Aorta (tissue), 5 donors: ENCODE data around the gene STRN4. TPM values are rescaled to one million over a fixed set of nuclear protein-coding genes. Genes with fewer than 3 reads are reported as not detected.
"Not testable (repeated sequence)": the region's sequence is repeated elsewhere in the genome, so short reads cannot be mapped to it uniquely, and the experiment has no call there.

Source experiments
- ATAC-seq: fragments of 200-7000 bp; cut with Tn5 transposase; one replicate; pipeline ENCODE4 v1.9.1; 2022; ENCODE audit warnings: moderate library complexity; ENCODE audit not compliant: low FRiP score
- DNase-seq, 2 donors: peaks; one replicate each; pipeline ENCODE4 v3.0.0-alpha.2; 2020
- H3K27ac ChIP-seq, 2 donors: one replicate each; pipeline ENCODE4 v1.5.1; 2013; ENCODE audit warnings: low read length in 2 of 2, mild to moderate bottlenecking in 2 of 2, moderate library complexity in 2 of 2, control low read depth in 1 of 2, inconsistent platforms in 1 of 2, low read depth in 1 of 2
- H3K27me3 ChIP-seq, 2 donors: one replicate each; pipeline ENCODE4 v1.6.1; 2013; ENCODE audit warnings: control low read depth in 1 of 2, low read length in 1 of 2, mild to moderate bottlenecking in 1 of 2, moderate library complexity in 1 of 2; ENCODE audit not compliant: insufficient read depth in 2 of 2, control insufficient read depth in 1 of 2
- H3K36me3 ChIP-seq, 2 donors: one replicate each; pipeline ENCODE4 v1.6.1; 2013; ENCODE audit warnings: control low read depth in 1 of 2, low read length in 1 of 2, mild to moderate bottlenecking in 1 of 2; ENCODE audit not compliant: insufficient read depth in 2 of 2, control insufficient read depth in 1 of 2
- H3K4me1 ChIP-seq, 2 donors: one replicate each; pipeline ENCODE4 v1.6.1; 2013; ENCODE audit warnings: low read length in 2 of 2, control low read depth in 1 of 2, mild to moderate bottlenecking in 1 of 2, moderate library complexity in 1 of 2; ENCODE audit not compliant: insufficient read depth in 2 of 2, control insufficient read depth in 1 of 2
- H3K4me3 ChIP-seq, 2 donors: one replicate each; pipeline ENCODE4 v1.5.1; 2013; ENCODE audit warnings: low read length in 2 of 2, control low read depth in 1 of 2, mild to moderate bottlenecking in 1 of 2
- H3K9me3 ChIP-seq: one replicate; pipeline ENCODE4 v1.6.1; 2013; ENCODE audit warnings: mild to moderate bottlenecking, low read length; ENCODE audit not compliant: control insufficient read depth
- WGBS, 2 donors: extraction: QIAGEN DNeasy Blood & Tissue Kit; methylation state at CpG; one replicate each; pipeline ENCODE4 v1.1.7; 2013; 5-methylcytosine and 5-hydroxymethylcytosine counted together
- intact Hi-C, 2 donors: fragments of 100-400 bp; cut with DNase I; formaldehyde crosslinking; loops; one replicate each; pipeline versions ENCODE4 v1.14.2 to v1.15.0; 2022
- polyA plus RNA-seq, 2 donors: library from polyadenylated mRNA; stranded (reverse); fragments of 200-250 nt; gene quantifications; one replicate each; pipeline ENCODE4 v1.2.3, GENCODE V29; 2013
- total RNA-seq, 2 donors: library from RNA; stranded (reverse); fragmentation: NEBNext Ultra II Directional; extraction: Animal tissue kit (Norgen Biotek cat#: 25700); gene quantifications; one replicate each; pipeline ENCODE4 v1.2.1, GENCODE V29; 2021
- donor health status: healthy with polysubstance abuse.
- donor health status: Bipolar disorder and iron deficiency.
- donor health status: DM: no; HTN: no; CAD: no.
- donor health status: DM: no; HTN: no; CAD: no.
- donor health status: DM: yes; HTN: yes; CAD: no.

The STRN4 gene
- total and polyA plus RNA-seq, 4 donors, result 26.8 to 69.8 (median 54.5) TPM

GRCh38 chr19:46716672-46717033 is 29.6 kb downstream of the STRN4 start:
- ATAC-seq (no peak), DNase-seq (no peak)
- Histone ChIP-seq H3K27ac (no peak overlapping the region), H3K36me3 (no peaks in the 10 kb centered on the region), H3K27me3 (no peaks in the 10 kb centered on the region), H3K4me3 (peak overlapping the region; percentile 83 to 89), H3K4me1 (peaks cover 0 to 3% of the 10 kb centered on the region in 2 donors), H3K9me3 (no peaks in the 10 kb centered on the region)
- intact Hi-C loops, result no loop called here
- WGBS, 2 donors, result 0 to 1% methylated on average over 20 of the region's 20 CpGs

GRCh38 chr19:46715975-46716671 is 30.1 kb downstream of the STRN4 start:
- ATAC-seq, result no peak
- Histone ChIP-seq H3K4me1 (peaks cover 0 to 3% of the 10 kb centered on the region in 2 donors), H3K27me3 (no peaks in the 10 kb centered on the region), H3K4me3 (peak overlapping the region; percentile 83 to 89), H3K27ac (no peak overlapping the region), H3K9me3 (no peaks in the 10 kb centered on the region), H3K36me3 (no peaks in the 10 kb centered on the region)
- 1% methylated on average over 35 to 42 of the region's 42 CpGs for WGBS, 2 donors
- intact Hi-C loops, result no loop called here
- DNase-seq, result peak; percentile 69 to 80

- Histone ChIP-seq H3K36me3 (no peaks in the 10 kb centered on the region), H3K9me3 (no peaks in the 10 kb centered on the region), H3K27ac (no peak overlapping the region), H3K27me3 (no peaks in the 10 kb centered on the region), H3K4me1 (peaks cover 0 to 3% of the 10 kb centered on the region in 2 donors), H3K4me3 (peak overlapping the region in 1 of 2 donors; percentile 83)
- no peak for DNase-seq
- intact Hi-C loops, result no loop called here
- no peak for ATAC-seq
- WGBS, 2 donors, result 27 to 33% methylated on average over 8 of the region's 8 CpGs
Observed at GRCh38 chr19:46715620-46715974, 30.7 kb downstream of the STRN4 start.

- H3K9me3 ChIP-seq, result no peaks in the 10 kb centered on the region
- WGBS, 2 donors, result 4 to 6% methylated on average over 11 to 12 of the region's 12 CpGs
- ATAC-seq (peak; percentile 0), DNase-seq (peak in 1 of 2 donors; percentile 40)
- peak overlapping the region in 1 of 2 donors; percentile 0 for H3K27ac ChIP-seq
- intact Hi-C loops, result no loop called here
- peak overlapping the region; percentile 49 to 88 for H3K4me3 ChIP-seq
- peaks cover 0 to 3% of the 10 kb centered on the region in 2 donors for H3K4me1 ChIP-seq
- no peaks in the 10 kb centered on the region for H3K27me3 ChIP-seq
- H3K36me3 ChIP-seq, result no peaks in the 10 kb centered on the region
Observed at GRCh38 chr19:46714444-46715106, 31.7 kb downstream of the STRN4 start.

GRCh38 chr19:46713781-46714443 is 32.3 kb downstream of the STRN4 start:
- Histone ChIP-seq H3K9me3 (no peaks in the 10 kb centered on the region), H3K4me3 (peak overlapping the region; percentile 49 to 88), H3K4me1 (peaks cover 0 to 3% of the 10 kb centered on the region in 2 donors), H3K27ac (peak overlapping the region in 1 of 2 donors; percentile 4), H3K27me3 (no peaks in the 10 kb centered on the region), H3K36me3 (no peaks in the 10 kb centered on the region)
- intact Hi-C loops, result no loop called here
- WGBS, 2 donors, result 1% methylated on average over 31 to 39 of the region's 39 CpGs
- peak; percentile 91 to 94 for DNase-seq
- ATAC-seq, result peak; percentile 80

- H3K36me3 ChIP-seq, intact Hi-C loops, H3K9me3 ChIP-seq, ATAC-seq, DNase-seq, H3K27me3 ChIP-seq, H3K27ac ChIP-seq, H3K4me1 ChIP-seq, H3K4me3 ChIP-seq: not testable (repeated sequence)
- 76 to 77% methylated on average over 6 of the region's 6 CpGs for WGBS, 2 donors
Observed at GRCh38 chr19:46712768-46713338, 33.4 kb downstream of the STRN4 start.

GRCh38 chr19:46710687-46711086 is 35.6 kb downstream of the STRN4 start:
- intact Hi-C loops, result no loop called here
- no peak overlapping the region for H3K4me3 ChIP-seq
- no peak for ATAC-seq
- no peak overlapping the region for H3K27ac ChIP-seq
- 83 to 86% methylated on average over 24 to 25 of the region's 25 CpGs for WGBS, 2 donors
- no peaks in the 10 kb centered on the region for H3K27me3 ChIP-seq
- H3K36me3 ChIP-seq, result peaks cover 0 to 2% of the 10 kb centered on the region in 2 donors
- no peaks in the 10 kb centered on the region for H3K9me3 ChIP-seq
- peaks cover 0 to 3% of the 10 kb centered on the region in 2 donors for H3K4me1 ChIP-seq
- no peak for DNase-seq

GRCh38 chr19:46704379-46705076 is 41.7 kb downstream of the STRN4 start:
- H3K4me3 ChIP-seq, result no peak overlapping the region
- peak; percentile 81 to 95 for DNase-seq
- no peaks in the 10 kb centered on the region for H3K9me3 ChIP-seq
- peaks cover 2 to 5% of the 10 kb centered on the region in 2 donors for H3K36me3 ChIP-seq
- WGBS, 2 donors, result 46 to 48% methylated on average over 20 to 21 of the region's 21 CpGs
- H3K4me1 ChIP-seq, result no peaks in the 10 kb centered on the region
- peak; percentile 83 for ATAC-seq
- no peak overlapping the region for H3K27ac ChIP-seq
- no peaks in the 10 kb centered on the region for H3K27me3 ChIP-seq
- intact Hi-C loops, result loop anchor here in 1 of 2 donors (2.0 kb wide), 1 partner anchor 24 kb away; no protein-coding TSS in a partner anchor
